DND-41 (cell line): ENCODE measurements around the gene COX7B.
A peak's percentile ranks its signal among the peaks of the same experiment; 100 is the strongest.
"Not testable (repeated sequence)": the region's sequence is repeated elsewhere in the genome, so short reads cannot be mapped to it uniquely, and the experiment has no call there.

ENCODE experiments used
- ATAC-seq: fragments of 200-7000 bp; cut with Tn5 transposase; 3 replicates; pipeline ENCODE4 v1.9.1; 2021; ENCODE audit warnings: low read depth; ENCODE audit not compliant: insufficient read depth
- DNase-seq: peaks from one replicate; pipeline ENCODE4 v3.0.0-alpha.2; 2020
- H2AFZ ChIP-seq: 2 replicates; pipeline ENCODE4 v1.6.0; 2012; ENCODE audit warnings: low read depth, low read length
- H3K27ac ChIP-seq: 2 replicates; pipeline ENCODE4 v1.5.1; 2012; ENCODE audit warnings: low read length, inconsistent platforms
- H3K27me3 ChIP-seq: fragments of 200-600 bp; sonication (generic); 2 replicates; pipeline ENCODE4 v1.6.0; 2012; ENCODE audit warnings: low read length, mild to moderate bottlenecking, inconsistent platforms; ENCODE audit not compliant: insufficient read depth, poor library complexity
- H3K36me3 ChIP-seq: 2 replicates; pipeline ENCODE4 v1.5.1; 2012; ENCODE audit warnings: low read length, inconsistent platforms; ENCODE audit not compliant: insufficient read depth
- H3K4me1 ChIP-seq: 2 replicates; pipeline ENCODE4 v1.5.1; 2012; ENCODE audit warnings: mild to moderate bottlenecking, low read length; ENCODE audit not compliant: insufficient read depth
- H3K4me2 ChIP-seq: 2 replicates; pipeline ENCODE4 v1.6.0; 2012; ENCODE audit warnings: mild to moderate bottlenecking, moderate library complexity, low read length, inconsistent platforms; ENCODE audit not compliant: insufficient read depth
- H3K4me3 ChIP-seq, 2 experiments: fragments of 200-600 bp in 1 of 2; shearing (Covaris generic) in 1 of 2; 2 replicates each; pipeline ENCODE4 v1.5.1; 2012 to 2016; ENCODE audit warnings: inconsistent platforms in 2 of 2, low read length in 2 of 2, mild to moderate bottlenecking in 2 of 2, low read depth in 1 of 2, moderate library complexity in 1 of 2
- H3K79me2 ChIP-seq: 2 replicates; pipeline ENCODE4 v1.6.0; 2012; ENCODE audit warnings: low read length, inconsistent platforms; ENCODE audit not compliant: insufficient read depth
- H3K9ac ChIP-seq: 2 replicates; pipeline ENCODE4 v1.6.0; 2012; ENCODE audit warnings: low read depth, mild to moderate bottlenecking, inconsistent platforms, low read length, moderate library complexity
- H3K9me3 ChIP-seq: 2 replicates; pipeline ENCODE4 v1.5.1; 2012; ENCODE audit warnings: low read length, moderate library complexity, mild to moderate bottlenecking, inconsistent platforms; ENCODE audit not compliant: insufficient read depth, severe bottlenecking
- H4K20me1 ChIP-seq: 2 replicates; pipeline ENCODE4 v1.6.0; 2012; ENCODE audit warnings: low read length; ENCODE audit not compliant: insufficient read depth
- CTCF ChIP-seq: IDR thresholded peaks from 2 replicates; pipeline ENCODE4 v1.5.1; 2012; ENCODE audit warnings: borderline replicate concordance, low read length, moderate library complexity, mild to moderate bottlenecking; ENCODE audit not compliant: poor library complexity, severe bottlenecking; ENCODE audit errors: extremely low read depth
- EZH2 ChIP-seq: IDR thresholded peaks from 3 replicates; pipeline ENCODE4 v1.6.1; 2012; ENCODE audit warnings: borderline replicate concordance, low read depth, mild to moderate bottlenecking, moderate library complexity, low read length, inconsistent platforms; ENCODE audit not compliant: severe bottlenecking

COX7B gene

GRCh38 chrX:77899081-77899828 is at the start of gene COX7B:
Gene COX7B, plus strand, starts transcription at chrX:77899468. Its CDS starts 86 bp downstream, at chrX:77899554.
- Histone ChIP-seq H3K9me3 (no peaks in the 10 kb centered on the region), H3K4me3 (peak within 1 kb of the TSS; percentile 57 to 78), H3K4me2 (peak within 1 kb of the TSS; percentile 73), H2AFZ (peak within 1 kb of the TSS; percentile 81), H3K27ac (peak within 1 kb of the TSS; percentile 85), H3K79me2 (peaks cover 50% of the 10 kb centered on the region), H4K20me1 (no peaks in the 10 kb centered on the region), H3K36me3 (peaks cover 23% of the 10 kb centered on the region), H3K27me3 (no peaks in the 10 kb centered on the region), H3K9ac (peak within 1 kb of the TSS; percentile 66), H3K4me1 (peaks cover 35% of the 10 kb centered on the region)
- peak; percentile 67 for TF ChIP-seq CTCF
- TF ChIP-seq EZH2 = no peak
- ATAC-seq = peak; percentile 70
- peak; percentile 80 for DNase-seq

GRCh38 chrX:77875372-77875771 is 23.9 kb upstream of the COX7B start:
- H3K9ac ChIP-seq = no peak overlapping the region
- no peak overlapping the region for H3K4me2 ChIP-seq
- no peaks in the 10 kb centered on the region for H3K4me1 ChIP-seq
- ATAC-seq (no peak), DNase-seq (no peak)
- H3K27ac ChIP-seq = no peak overlapping the region
- H3K9me3 ChIP-seq = no peaks in the 10 kb centered on the region
- peaks cover 15% of the 10 kb centered on the region for H3K79me2 ChIP-seq
- peaks cover 23% of the 10 kb centered on the region for H3K36me3 ChIP-seq
- no peaks in the 10 kb centered on the region for H3K27me3 ChIP-seq
- no peaks in the 10 kb centered on the region for H4K20me1 ChIP-seq
- H3K4me3 ChIP-seq = no peak overlapping the region
- H2AFZ ChIP-seq = no peak overlapping the region
- no peak for TF ChIP-seq CTCF
- TF ChIP-seq EZH2 = no peak

- not testable (repeated sequence) for H2AFZ ChIP-seq, DNase-seq, H3K36me3 ChIP-seq, H3K9ac ChIP-seq, H3K4me2 ChIP-seq, H3K4me1 ChIP-seq, H4K20me1 ChIP-seq, H3K4me3 ChIP-seq, H3K27me3 ChIP-seq, H3K9me3 ChIP-seq, H3K27ac ChIP-seq, ATAC-seq
- H3K79me2 ChIP-seq = peaks cover 26% of the 10 kb centered on the region
Observed at GRCh38 chrX:77881418-77881817, 17.9 kb upstream of the COX7B start.

GRCh38 chrX:77892887-77893286 is 6.4 kb upstream of the COX7B start:
- DNase-seq (no peak), ATAC-seq (no peak)
- Histone ChIP-seq H3K9ac (no peak overlapping the region), H3K9me3 (no peaks in the 10 kb centered on the region), H2AFZ (no peak overlapping the region), H3K4me2 (peak overlapping the region; percentile 77), H3K27ac (no peak overlapping the region), H4K20me1 (peaks cover 3% of the 10 kb centered on the region; the same call in 1 of the 2 replicates), H3K36me3 (no peaks in the 10 kb centered on the region), H3K4me3 (peak overlapping the region in 1 of 2 experiments; percentile 30; a peak in 1 of 4 replicates), H3K4me1 (peaks cover 24% of the 10 kb centered on the region), H3K27me3 (no peaks in the 10 kb centered on the region), H3K79me2 (peaks cover 68% of the 10 kb centered on the region)
- TF ChIP-seq EZH2 (no peak), CTCF (no peak)
